ENCODE results near the gene CDK1.
"Not testable (repeated sequence)": the region's sequence is repeated elsewhere in the genome, so short reads cannot be mapped to it uniquely, and the experiment has no call there.

The CDK1 gene

GRCh38 chr10:60834401-60834800 lies 56.1 kb downstream of the CDK1 start:
- no peak overlapping the region for H3K27ac Mint-ChIP-seq
- no peaks in the 10 kb centered on the region for H3K27me3 Mint-ChIP-seq
- intact Hi-C loops (cut with micrococcal nuclease) = no loop called here
- no peaks in the 10 kb centered on the region for H3K36me3 Mint-ChIP-seq (ENCODE audit: low read depth)
- H3K4me1 Mint-ChIP-seq (ENCODE audit: low read depth) = no peaks in the 10 kb centered on the region
- H3K4me3 Mint-ChIP-seq = no peak overlapping the region
- H3K9me3 Mint-ChIP-seq = no peaks in the 10 kb centered on the region

GRCh38 chr10:60835049-60835448 lies 56.8 kb downstream of the CDK1 start:
- H3K27ac Mint-ChIP-seq = no peak overlapping the region

GRCh38 chr10:60841227-60841626 lies 62.9 kb downstream of the CDK1 start:
- H3K4me3 Mint-ChIP-seq; H3K27me3 Mint-ChIP-seq; H3K36me3 Mint-ChIP-seq (ENCODE audit: low read depth); H3K4me1 Mint-ChIP-seq (ENCODE audit: low read depth); H3K9me3 Mint-ChIP-seq; H3K27ac Mint-ChIP-seq; intact Hi-C loops (cut with micrococcal nuclease): not testable (repeated sequence)

More at GRCh38 chr10:60835049-60835448, 56.8 kb downstream of the CDK1 start:
- intact Hi-C loops (cut with micrococcal nuclease) = no loop called here
- Mint-ChIP-seq H3K4me3 (no peak overlapping the region), H3K9me3 (no peaks in the 10 kb centered on the region), H3K4me1 (ENCODE audit: low read depth) (no peaks in the 10 kb centered on the region), H3K36me3 (ENCODE audit: low read depth) (no peaks in the 10 kb centered on the region), H3K27me3 (no peaks in the 10 kb centered on the region)

- H3K27me3 Mint-ChIP-seq = no peaks in the 10 kb centered on the region
- intact Hi-C loops (cut with micrococcal nuclease) = no loop called here
Observed at GRCh38 chr10:60842694-60843093, 64.4 kb downstream of the CDK1 start.

More at GRCh38 chr10:60842694-60843093, 64.4 kb downstream of the CDK1 start:
- Mint-ChIP-seq H3K4me1 (ENCODE audit: low read depth) (no peaks in the 10 kb centered on the region), H3K4me3 (no peak overlapping the region), H3K36me3 (ENCODE audit: low read depth) (no peaks in the 10 kb centered on the region), H3K27ac (no peak overlapping the region), H3K9me3 (no peaks in the 10 kb centered on the region)

Data from dendritic cell treated with granulocyte-macrophage colony-stimulating factor and Interleukin-4, amounts not matched to agents 40 ng/mL and 50 ng/mL, for 4 days (primary cell).